K562 (cell line): ENCODE data around the gene TUBGCP6. TPM values are rescaled to one million over a fixed set of nuclear protein-coding genes. Genes with fewer than 3 reads are reported as not detected.

Experiments
- MAX ChIP-seq: sonication (generic); formaldehyde crosslinking; IDR thresholded peaks from 2 replicates; pipeline ENCODE4 v1.9.0; 2022; ENCODE audit warnings: mild to moderate bottlenecking, missing genetic modification reagents
- SMC3 ChIP-seq: conservative IDR thresholded peaks from 2 replicates; pipeline ENCODE4 v1.6.1; 2011; ENCODE audit warnings: low read depth, low read length, improper control_type of control experiment; ENCODE audit not compliant: insufficient read depth
- TEAD1 ChIP-seq, 2 experiments: fragments of 450-650 bp in 1 of 2; sonication (generic) in 1 of 2; formaldehyde crosslinking; IDR thresholded peaks; 2 replicates each; pipeline versions ENCODE4 v1.4.0 to v1.8.0; 2020 to 2022; ENCODE audit warnings: mild to moderate bottlenecking in 2 of 2, missing genetic modification reagents in 1 of 2
- ZBTB1 ChIP-seq: sonication (generic); formaldehyde crosslinking; IDR thresholded peaks from 2 replicates; pipeline ENCODE4 v1.8.1; 2023; ENCODE audit warnings: missing genetic modification reagents, low read depth, mild to moderate bottlenecking, borderline replicate concordance
- ZNF12 ChIP-seq: sonication (generic); formaldehyde crosslinking; IDR thresholded peaks from 2 replicates; pipeline ENCODE4 v1.4.0; 2020; ENCODE audit warnings: mild to moderate bottlenecking, missing genetic modification reagents
- ZNF140 ChIP-seq: fragments of 250-450 bp; sonication (Bioruptor Pico); IDR thresholded peaks from 2 replicates; pipeline ENCODE4 v1.8.0; 2021; ENCODE audit warnings: moderate library complexity, mild to moderate bottlenecking, inconsistent platforms
- polyA plus RNA-seq, 8 experiments: library from polyadenylated mRNA; depleted of rRNA in 4 of 8; stranded (reverse) in 5 of 8; unstranded in 3 of 8; fragments of >200 nt; fragmentation: Nextera tagmentation in 2 of 8; fragmentation: Illumina TruSeq in 1 of 8; extraction: Ambion mirVana in 2 of 8; extraction: Trizol in 1 of 8; gene quantifications; 2 replicates each; pipeline versions ENCODE4 v1.2.1 to v1.2.3, GENCODE V29; 2011 to 2014; ENCODE audit warnings: inconsistent platforms in 1 of 8, missing spikeins in 1 of 8
- total RNA-seq, 7 experiments: library from RNA; depleted of rRNA in 6 of 7; stranded (reverse); fragments of >200 nt in 6 of 7; fragmentation: Illumina TruSeq in 2 of 7; extraction: Trizol in 2 of 7; gene quantifications; 2 replicates each; pipeline versions ENCODE4 v1.2.1 to v1.2.3, GENCODE V29; 2011 to 2021; ENCODE audit warnings: low replicate concordance in 1 of 7
- TF ChIP-seq, protein P1 (sequence below): fragments of 200-800 bp; sonication (Bioruptor generic); IDR thresholded peaks from 2 replicates; pipeline ENCODE4 v1.6.1; 2017; ENCODE audit warnings: missing genetic modification characterization, missing compliant biosample characterization
- TF ChIP-seq, protein P2 (sequence below), 2 experiments: fragments of 250-450 bp in 1 of 2; fragments of 450-650 bp in 1 of 2; sonication (Bioruptor Pico) in 1 of 2; IDR thresholded peaks; 2 replicates each; pipeline versions ENCODE4 v1.6.1 to v1.8.0; 2016 to 2021; ENCODE audit warnings: mild to moderate bottlenecking in 2 of 2, moderate library complexity in 2 of 2, missing compliant biosample characterization in 1 of 2, missing genetic modification characterization in 1 of 2
- TF ChIP-seq, protein P3 (sequence below): sonication (generic); formaldehyde crosslinking; IDR thresholded peaks from 2 replicates; pipeline ENCODE4 v1.8.1; 2023; ENCODE audit warnings: mild to moderate bottlenecking, missing genetic modification reagents
- TF ChIP-seq, protein P4 (sequence below): fragments of 250-450 bp; sonication (Bioruptor Pico); IDR thresholded peaks from 2 replicates; pipeline ENCODE4 v1.6.1; 2021; ENCODE audit warnings: mild to moderate bottlenecking
- TF ChIP-seq, protein P5 (sequence below): sonication (generic); formaldehyde crosslinking; IDR thresholded peaks from 2 replicates; pipeline ENCODE4 v1.8.0; 2022; ENCODE audit warnings: missing genetic modification reagents, mild to moderate bottlenecking, moderate library complexity, borderline replicate concordance

The TUBGCP6 gene
- total and polyA plus RNA-seq, 9 of the 15 experiments (the other 6 are each of a cell fraction or from before 2014, with no cell fraction given): 0.76 to 33.0 (median 10.1) TPM

GRCh38 chr22:50250249-50250554 is 5.4 kb upstream of the TUBGCP6 start (continued):
- TF ChIP-seq, protein P1, sequence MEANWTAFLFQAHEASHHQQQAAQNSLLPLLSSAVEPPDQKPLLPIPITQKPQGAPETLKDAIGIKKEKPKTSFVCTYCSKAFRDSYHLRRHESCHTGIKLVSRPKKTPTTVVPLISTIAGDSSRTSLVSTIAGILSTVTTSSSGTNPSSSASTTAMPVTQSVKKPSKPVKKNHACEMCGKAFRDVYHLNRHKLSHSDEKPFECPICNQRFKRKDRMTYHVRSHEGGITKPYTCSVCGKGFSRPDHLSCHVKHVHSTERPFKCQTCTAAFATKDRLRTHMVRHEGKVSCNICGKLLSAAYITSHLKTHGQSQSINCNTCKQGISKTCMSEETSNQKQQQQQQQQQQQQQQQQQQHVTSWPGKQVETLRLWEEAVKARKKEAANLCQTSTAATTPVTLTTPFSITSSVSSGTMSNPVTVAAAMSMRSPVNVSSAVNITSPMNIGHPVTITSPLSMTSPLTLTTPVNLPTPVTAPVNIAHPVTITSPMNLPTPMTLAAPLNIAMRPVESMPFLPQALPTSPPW (CRISPR knock-in tag): no peak
- TF ChIP-seq MAX (0 out of 2 replicates have a peak, but pooled peaks have one; percentile 22), ZNF12 (no peak), SMC3 (no peak), TEAD1 (CRISPR knock-in tag; IDR thresholded peaks at IDR 0.05) (0 out of 4 replicates have a peak, but pooled peaks of 1 of the 2 experiments have one; percentile 11), ZNF140 (CRISPR knock-in tag) (no peak), ZBTB1 (no peak)
- TF ChIP-seq, protein P2, sequence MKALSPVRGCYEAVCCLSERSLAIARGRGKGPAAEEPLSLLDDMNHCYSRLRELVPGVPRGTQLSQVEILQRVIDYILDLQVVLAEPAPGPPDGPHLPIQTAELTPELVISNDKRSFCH (CRISPR knock-in tag; IDR thresholded peaks at IDR 0.05): no peak
- TF ChIP-seq, protein P2 (tag; IDR thresholded peaks at IDR 0.05): no peak
- TF ChIP-seq, protein P3, sequence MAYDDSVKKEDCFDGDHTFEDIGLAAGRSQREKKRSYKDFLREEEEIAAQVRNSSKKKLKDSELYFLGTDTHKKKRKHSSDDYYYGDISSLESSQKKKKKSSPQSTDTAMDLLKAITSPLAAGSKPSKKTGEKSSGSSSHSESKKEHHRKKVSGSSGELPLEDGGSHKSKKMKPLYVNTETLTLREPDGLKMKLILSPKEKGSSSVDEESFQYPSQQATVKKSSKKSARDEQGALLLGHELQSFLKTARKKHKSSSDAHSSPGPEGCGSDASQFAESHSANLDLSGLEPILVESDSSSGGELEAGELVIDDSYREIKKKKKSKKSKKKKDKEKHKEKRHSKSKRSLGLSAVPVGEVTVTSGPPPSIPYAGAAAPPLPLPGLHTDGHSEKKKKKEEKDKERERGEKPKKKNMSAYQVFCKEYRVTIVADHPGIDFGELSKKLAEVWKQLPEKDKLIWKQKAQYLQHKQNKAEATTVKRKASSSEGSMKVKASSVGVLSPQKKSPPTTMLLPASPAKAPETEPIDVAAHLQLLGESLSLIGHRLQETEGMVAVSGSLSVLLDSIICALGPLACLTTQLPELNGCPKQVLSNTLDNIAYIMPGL (CRISPR knock-in tag): no peak
- TF ChIP-seq, protein P4, sequence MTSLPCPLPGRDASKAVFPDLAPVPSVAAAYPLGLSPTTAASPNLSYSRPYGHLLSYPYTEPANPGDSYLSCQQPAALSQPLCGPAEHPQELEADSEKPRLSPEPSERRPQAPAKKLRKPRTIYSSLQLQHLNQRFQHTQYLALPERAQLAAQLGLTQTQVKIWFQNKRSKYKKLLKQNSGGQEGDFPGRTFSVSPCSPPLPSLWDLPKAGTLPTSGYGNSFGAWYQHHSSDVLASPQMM (CRISPR knock-in tag): no peak
- TF ChIP-seq, protein P5, sequence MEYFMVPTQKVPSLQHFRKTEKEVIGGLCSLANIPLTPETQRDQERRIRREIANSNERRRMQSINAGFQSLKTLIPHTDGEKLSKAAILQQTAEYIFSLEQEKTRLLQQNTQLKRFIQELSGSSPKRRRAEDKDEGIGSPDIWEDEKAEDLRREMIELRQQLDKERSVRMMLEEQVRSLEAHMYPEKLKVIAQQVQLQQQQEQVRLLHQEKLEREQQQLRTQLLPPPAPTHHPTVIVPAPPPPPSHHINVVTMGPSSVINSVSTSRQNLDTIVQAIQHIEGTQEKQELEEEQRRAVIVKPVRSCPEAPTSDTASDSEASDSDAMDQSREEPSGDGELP: 0 out of 2 replicates have a peak, but pooled peaks have one; percentile 5
